ENCODE measurements around the gene RPL41.

The RPL41 gene

DNA sequence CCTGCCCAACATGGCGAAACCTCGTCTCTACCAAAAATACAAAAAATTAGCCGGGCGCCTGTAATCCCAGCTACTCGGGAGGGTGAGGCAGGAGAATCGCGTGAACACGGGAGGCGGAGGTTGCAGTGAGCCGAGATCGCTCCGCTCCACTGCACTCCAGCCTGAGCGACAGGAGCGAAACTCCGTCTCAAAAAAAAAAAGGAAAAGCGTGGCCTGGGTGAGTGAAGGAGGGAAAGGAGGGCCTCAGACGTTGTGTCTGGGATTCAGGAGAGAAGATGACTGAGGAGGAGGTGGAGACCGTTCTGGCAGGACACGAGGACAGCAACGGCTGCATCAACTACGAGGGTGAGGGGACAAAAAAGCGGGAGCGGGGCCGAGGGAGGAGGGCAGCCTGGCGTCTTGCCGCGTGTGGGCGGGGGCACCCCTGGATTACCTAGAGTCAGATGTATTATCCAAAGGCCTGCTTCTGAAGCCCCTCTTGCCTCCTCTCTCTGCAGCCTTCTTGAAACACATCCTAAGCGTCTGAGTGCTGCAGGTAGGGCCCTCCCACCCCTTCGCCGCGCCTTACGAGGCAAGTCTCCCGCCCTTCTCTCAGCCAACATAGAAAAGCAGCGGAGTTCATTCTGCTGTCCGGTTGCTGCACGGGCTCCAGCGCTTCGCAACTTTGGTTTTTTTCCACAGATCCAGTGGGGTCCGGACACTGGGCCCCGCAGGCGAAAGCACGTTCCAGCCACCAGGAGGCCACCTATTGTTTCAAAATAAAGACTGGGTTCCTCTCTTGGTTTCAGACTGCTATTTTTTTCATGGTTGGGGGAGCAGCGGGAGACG is 41.0 kb downstream of the RPL41 start (continued):
- peak; percentile 35; the same call in 1 of the 2 replicates for TF ChIP-seq ZFP37 (tag by site-specific recombination; IDR thresholded peaks at IDR 0.05)
- TF ChIP-seq ZNF624 (tag by site-specific recombination; IDR thresholded peaks at IDR 0.05) = 0 out of 2 replicates have a peak, but pooled peaks have one; percentile 50
- TF ChIP-seq, protein P1, sequence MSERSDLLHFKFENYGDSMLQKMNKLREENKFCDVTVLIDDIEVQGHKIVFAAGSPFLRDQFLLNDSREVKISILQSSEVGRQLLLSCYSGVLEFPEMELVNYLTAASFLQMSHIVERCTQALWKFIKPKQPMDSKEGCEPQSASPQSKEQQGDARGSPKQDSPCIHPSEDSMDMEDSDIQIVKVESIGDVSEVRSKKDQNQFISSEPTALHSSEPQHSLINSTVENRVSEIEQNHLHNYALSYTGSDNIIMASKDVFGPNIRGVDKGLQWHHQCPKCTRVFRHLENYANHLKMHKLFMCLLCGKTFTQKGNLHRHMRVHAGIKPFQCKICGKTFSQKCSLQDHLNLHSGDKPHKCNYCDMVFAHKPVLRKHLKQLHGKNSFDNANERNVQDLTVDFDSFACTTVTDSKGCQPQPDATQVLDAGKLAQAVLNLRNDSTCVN (tag by site-specific recombination; optimal IDR thresholded peaks at IDR 0.05) = peak; percentile 12
- no peak; the same call in 1 of the 2 replicates for TF ChIP-seq ZIC2 (tag by site-specific recombination; IDR thresholded peaks at IDR 0.05)
- peak; percentile 70 for TF ChIP-seq ZFP69B (tag by site-specific recombination; IDR thresholded peaks at IDR 0.05)
- TF ChIP-seq, protein P2, sequence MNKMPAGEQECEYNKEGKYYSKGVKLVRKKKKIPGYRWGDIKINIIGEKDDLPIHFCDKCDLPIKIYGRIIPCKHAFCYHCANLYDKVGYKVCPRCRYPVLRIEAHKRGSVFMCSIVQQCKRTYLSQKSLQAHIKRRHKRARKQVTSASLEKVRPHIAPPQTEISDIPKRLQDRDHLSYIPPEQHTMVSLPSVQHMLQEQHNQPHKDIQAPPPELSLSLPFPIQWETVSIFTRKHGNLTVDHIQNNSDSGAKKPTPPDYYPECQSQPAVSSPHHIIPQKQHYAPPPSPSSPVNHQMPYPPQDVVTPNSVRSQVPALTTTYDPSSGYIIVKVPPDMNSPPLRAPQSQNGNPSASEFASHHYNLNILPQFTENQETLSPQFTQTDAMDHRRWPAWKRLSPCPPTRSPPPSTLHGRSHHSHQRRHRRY (tag by site-specific recombination; IDR thresholded peaks at IDR 0.05) = peak; percentile 62; the same call in 1 of the 2 replicates
- TF ChIP-seq ZNF600 (tag by site-specific recombination; IDR thresholded peaks at IDR 0.05) = peak; percentile 98
- peak; percentile 96 for TF ChIP-seq PRDM1 (tag by site-specific recombination; IDR thresholded peaks at IDR 0.05)
- peak; percentile 3; the same call in 1 of the 2 replicates for TF ChIP-seq TRIM28 (IDR thresholded peaks at IDR 0.05; ENCODE audit: borderline replicate concordance, low read length)
- TF ChIP-seq, protein P3, sequence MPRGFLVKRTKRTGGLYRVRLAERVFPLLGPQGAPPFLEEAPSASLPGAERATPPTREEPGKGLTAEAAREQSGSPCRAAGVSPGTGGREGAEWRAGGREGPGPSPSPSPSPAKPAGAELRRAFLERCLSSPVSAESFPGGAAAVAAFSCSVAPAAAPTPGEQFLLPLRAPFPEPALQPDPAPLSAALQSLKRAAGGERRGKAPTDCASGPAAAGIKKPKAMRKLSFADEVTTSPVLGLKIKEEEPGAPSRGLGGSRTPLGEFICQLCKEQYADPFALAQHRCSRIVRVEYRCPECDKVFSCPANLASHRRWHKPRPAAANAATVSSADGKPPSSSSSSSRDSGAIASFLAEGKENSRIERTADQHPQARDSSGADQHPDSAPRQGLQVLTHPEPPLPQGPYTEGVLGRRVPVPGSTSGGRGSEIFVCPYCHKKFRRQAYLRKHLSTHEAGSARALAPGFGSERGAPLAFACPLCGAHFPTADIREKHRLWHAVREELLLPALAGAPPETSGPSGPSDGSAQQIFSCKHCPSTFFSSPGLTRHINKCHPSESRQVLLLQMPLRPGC (tag by site-specific recombination; IDR thresholded peaks at IDR 0.05) = peak; percentile 12; the same call in 1 of the 2 replicates
- TF ChIP-seq KLF16 (tag by site-specific recombination; IDR thresholded peaks at IDR 0.05) = peak; percentile 45; the same call in 1 of the 2 replicates
- peak; percentile 41 for TF ChIP-seq KLF8 (tag by site-specific recombination; IDR thresholded peaks at IDR 0.05)
- no peak for TF ChIP-seq HOXC10 (CRISPR knock-in tag; IDR thresholded peaks at IDR 0.05)
- peak; percentile 79 for TF ChIP-seq ZBTB17 (tag by site-specific recombination; IDR thresholded peaks at IDR 0.05)
- no peak for TF ChIP-seq ZNF19 (tag by site-specific recombination; IDR thresholded peaks at IDR 0.05; ENCODE audit: low read depth)
- peak; percentile 63 for TF ChIP-seq ZBTB20 (tag by site-specific recombination; IDR thresholded peaks at IDR 0.05)
- TF ChIP-seq, protein P4, sequence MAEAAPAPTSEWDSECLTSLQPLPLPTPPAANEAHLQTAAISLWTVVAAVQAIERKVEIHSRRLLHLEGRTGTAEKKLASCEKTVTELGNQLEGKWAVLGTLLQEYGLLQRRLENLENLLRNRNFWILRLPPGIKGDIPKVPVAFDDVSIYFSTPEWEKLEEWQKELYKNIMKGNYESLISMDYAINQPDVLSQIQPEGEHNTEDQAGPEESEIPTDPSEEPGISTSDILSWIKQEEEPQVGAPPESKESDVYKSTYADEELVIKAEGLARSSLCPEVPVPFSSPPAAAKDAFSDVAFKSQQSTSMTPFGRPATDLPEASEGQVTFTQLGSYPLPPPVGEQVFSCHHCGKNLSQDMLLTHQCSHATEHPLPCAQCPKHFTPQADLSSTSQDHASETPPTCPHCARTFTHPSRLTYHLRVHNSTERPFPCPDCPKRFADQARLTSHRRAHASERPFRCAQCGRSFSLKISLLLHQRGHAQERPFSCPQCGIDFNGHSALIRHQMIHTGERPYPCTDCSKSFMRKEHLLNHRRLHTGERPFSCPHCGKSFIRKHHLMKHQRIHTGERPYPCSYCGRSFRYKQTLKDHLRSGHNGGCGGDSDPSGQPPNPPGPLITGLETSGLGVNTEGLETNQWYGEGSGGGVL (tag by site-specific recombination; IDR thresholded peaks at IDR 0.05) = peak; percentile 78
- TF ChIP-seq ZNF561 (tag by site-specific recombination; IDR thresholded peaks at IDR 0.05; ENCODE audit: borderline replicate concordance) = 0 out of 2 replicates have a peak, but pooled peaks have one; percentile 19
- TF ChIP-seq, protein P5, sequence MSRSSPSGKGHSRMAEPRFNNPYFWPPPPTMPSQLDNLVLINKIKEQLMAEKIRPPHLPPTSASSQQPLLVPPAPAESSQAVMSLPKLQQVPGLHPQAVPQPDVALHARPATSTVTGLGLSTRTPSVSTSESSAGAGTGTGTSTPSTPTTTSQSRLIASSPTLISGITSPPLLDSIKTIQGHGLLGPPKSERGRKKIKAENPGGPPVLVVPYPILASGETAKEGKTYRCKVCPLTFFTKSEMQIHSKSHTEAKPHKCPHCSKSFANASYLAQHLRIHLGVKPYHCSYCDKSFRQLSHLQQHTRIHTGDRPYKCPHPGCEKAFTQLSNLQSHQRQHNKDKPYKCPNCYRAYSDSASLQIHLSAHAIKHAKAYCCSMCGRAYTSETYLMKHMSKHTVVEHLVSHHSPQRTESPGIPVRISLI (tag by site-specific recombination; IDR thresholded peaks at IDR 0.05) = peak; percentile 46
- TF ChIP-seq ZNF221 (tag by site-specific recombination; IDR thresholded peaks at IDR 0.05; ENCODE audit: borderline replicate concordance) = no peak
- peak; percentile 60; the same call in 1 of the 2 replicates for TF ChIP-seq MYNN (tag by site-specific recombination; IDR thresholded peaks at IDR 0.05; ENCODE audit: borderline replicate concordance)
- peak; percentile 45 for TF ChIP-seq SP2 (tag by site-specific recombination; IDR thresholded peaks at IDR 0.05)
- TF ChIP-seq, protein P6, sequence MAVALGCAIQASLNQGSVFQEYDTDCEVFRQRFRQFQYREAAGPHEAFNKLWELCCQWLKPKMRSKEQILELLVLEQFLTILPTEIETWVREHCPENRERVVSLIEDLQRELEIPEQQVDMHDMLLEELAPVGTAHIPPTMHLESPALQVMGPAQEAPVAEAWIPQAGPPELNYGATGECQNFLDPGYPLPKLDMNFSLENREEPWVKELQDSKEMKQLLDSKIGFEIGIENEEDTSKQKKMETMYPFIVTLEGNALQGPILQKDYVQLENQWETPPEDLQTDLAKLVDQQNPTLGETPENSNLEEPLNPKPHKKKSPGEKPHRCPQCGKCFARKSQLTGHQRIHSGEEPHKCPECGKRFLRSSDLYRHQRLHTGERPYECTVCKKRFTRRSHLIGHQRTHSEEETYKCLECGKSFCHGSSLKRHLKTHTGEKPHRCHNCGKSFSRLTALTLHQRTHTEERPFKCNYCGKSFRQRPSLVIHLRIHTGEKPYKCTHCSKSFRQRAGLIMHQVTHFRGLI (tag by site-specific recombination; IDR thresholded peaks at IDR 0.05) = 0 out of 2 replicates have a peak, but pooled peaks have one; percentile 35
- TF ChIP-seq ZNF596 (tag by site-specific recombination; IDR thresholded peaks at IDR 0.05) = 0 out of 2 replicates have a peak, but pooled peaks have one; percentile 8
- TF ChIP-seq GLIS1 (tag by site-specific recombination; IDR thresholded peaks at IDR 0.05) = peak; percentile 20; the same call in 1 of the 2 replicates
- TF ChIP-seq SCRT2 (tag by site-specific recombination; IDR thresholded peaks at IDR 0.05) = 0 out of 2 replicates have a peak, but pooled peaks have one; percentile 30
- no peak for TF ChIP-seq ZNF112 (tag by site-specific recombination; IDR thresholded peaks at IDR 0.05)

Measured in HEK293 (cell line).